HG03066 (cell line): Measurements from ENCODE around the gene TMEM175.
"Not testable (repeated sequence)": the region's sequence is repeated elsewhere in the genome, so short reads cannot be mapped to it uniquely, and the experiment has no call there.

Source experiments
- ATAC-seq: cut with Tn5 transposase; IDR thresholded peaks from one replicate; pipeline ENCODE4 v1.9.1; 2021; ENCODE audit warnings: low read depth; ENCODE audit not compliant: unreplicated experiment

TMEM175 gene

GRCh38 chr4:987624-988513 is 55.6 kb downstream of the TMEM175 start:
- ATAC-seq = no peak

DNA sequence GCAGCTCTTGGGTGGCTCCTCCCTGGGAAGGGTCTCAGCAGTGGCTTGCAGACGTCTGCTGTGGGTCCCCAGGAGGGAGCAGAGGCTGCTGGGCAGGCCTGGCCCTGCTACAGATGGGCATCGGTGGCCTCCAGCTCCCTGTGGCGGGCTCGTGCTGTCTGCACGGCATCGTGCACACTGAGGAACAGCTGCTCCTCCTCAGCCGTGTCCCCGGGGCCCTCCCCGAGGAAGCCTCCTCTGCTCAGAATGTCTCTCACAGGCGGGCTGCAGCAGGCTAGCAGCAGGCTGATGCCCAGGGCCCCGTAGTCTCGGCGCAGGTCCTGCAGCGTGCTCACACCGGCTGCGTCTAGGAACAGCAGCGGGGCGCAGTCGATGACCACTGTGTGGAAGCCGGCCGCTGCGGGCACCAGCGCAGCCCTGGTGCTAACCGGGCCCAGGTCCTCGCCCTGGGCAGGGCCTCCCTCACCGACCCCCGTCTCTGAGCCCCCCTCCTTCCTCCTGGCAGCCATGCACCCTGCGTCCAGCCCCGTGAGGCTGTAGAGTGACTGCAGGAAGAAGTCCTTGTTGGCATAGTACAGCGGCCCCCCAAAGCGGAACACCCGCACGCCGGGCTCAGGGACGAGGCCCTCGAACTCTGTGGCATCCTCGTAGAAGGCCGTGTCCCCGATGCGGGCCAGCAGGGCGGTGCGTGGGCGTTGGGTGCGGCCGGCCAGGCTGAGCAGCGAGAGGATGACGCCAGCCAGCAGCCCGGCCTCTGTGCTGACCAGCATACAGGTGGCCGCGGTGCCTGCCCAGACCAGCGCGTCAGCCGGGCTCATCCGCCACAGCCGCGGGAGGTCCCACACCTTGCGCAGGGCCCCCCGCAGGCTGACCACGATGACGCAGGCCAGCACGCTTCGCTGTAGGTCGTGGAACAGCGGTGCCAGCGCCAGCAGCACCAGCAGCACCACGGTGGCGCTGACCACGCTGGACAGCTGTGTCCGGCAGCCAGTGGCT is 56.8 kb downstream of the TMEM175 start:
- no peak for ATAC-seq

- no peak for ATAC-seq
These were observed 57.6 kb downstream of the TMEM175 start for GRCh38 chr4:989722-990471.

DNA sequence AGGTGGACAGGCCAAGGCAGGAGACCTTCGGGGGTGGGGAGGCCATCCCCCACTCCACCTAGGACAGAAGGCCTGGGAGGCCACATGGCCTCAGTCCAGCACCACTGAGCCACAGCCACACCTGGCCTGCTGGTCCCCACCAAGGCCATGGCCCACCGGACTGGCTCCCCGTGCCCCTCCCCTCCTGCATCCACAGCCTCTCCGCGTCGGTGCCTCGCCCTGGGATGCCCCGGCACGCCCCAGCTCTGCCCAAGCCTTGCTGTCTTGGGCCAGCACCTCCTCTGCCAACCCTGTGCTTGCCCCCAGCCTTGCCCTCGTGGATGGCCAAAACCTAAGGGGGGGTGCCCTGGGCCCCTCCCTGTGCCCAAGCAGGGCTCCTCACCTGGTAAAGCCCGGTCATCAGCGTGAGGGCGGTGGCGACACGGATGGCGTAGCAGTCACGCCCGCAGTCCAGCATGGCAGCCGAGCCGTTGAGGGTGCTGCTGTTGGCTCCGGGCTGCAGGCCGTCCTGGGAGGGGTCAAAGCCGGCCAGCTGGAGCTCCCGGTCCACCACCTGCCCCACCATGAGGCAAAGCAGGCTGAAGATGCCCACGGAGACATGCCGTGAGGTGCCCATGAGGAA is 58.6 kb downstream of the TMEM175 start:
- ATAC-seq = no peak

- ATAC-seq = no peak
These were observed 59.4 kb downstream of the TMEM175 start for GRCh38 chr4:991451-992296.

DNA sequence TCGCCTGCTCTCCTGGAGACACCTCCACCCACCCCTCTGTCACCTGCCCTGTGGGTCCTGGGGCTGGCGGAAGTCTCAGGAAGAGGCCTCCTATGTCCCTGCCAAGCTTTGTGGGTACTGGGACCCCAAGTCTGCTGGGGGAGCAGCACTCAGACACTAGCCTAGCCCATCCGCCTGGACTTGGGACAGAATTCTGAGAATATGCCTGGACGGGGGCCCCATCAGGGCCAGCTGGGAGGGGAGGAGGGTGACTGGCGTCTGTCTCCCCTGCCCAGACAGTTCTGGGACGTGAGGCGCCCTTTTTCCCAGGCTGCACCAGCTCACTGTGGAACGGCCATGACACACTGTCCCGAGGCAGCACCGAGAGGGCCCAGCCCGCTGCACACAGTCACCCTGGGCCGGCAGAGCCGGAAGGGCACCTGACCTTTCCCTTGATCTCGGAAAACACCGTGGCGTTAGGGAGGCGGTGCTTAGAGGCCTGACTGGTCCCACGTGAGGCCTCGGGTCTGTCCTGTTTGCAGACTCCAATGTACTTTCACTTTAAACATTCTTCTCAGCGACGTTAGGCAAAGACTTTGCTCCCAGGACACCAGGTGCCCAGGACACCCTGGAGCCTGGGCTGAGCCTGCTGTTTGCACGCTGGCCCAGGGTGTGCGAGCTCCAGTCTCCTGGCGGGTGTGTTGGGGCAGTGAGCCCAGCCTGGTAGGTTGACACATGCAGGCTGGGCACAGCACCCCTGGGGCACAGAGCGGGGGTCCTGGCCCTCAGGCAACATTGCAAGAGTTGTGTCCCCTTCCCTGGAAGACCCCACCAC is 60.2 kb downstream of the TMEM175 start:
- ATAC-seq = no peak

- ATAC-seq = no peak
These were observed 61.1 kb downstream of the TMEM175 start, which contains the start of gene SLC26A1 for GRCh38 chr4:993111-994029. Gene SLC26A1, minus strand, starts transcription at chr4:993404. Its CDS starts 1,701 bp downstream, at chr4:991703.

DNA sequence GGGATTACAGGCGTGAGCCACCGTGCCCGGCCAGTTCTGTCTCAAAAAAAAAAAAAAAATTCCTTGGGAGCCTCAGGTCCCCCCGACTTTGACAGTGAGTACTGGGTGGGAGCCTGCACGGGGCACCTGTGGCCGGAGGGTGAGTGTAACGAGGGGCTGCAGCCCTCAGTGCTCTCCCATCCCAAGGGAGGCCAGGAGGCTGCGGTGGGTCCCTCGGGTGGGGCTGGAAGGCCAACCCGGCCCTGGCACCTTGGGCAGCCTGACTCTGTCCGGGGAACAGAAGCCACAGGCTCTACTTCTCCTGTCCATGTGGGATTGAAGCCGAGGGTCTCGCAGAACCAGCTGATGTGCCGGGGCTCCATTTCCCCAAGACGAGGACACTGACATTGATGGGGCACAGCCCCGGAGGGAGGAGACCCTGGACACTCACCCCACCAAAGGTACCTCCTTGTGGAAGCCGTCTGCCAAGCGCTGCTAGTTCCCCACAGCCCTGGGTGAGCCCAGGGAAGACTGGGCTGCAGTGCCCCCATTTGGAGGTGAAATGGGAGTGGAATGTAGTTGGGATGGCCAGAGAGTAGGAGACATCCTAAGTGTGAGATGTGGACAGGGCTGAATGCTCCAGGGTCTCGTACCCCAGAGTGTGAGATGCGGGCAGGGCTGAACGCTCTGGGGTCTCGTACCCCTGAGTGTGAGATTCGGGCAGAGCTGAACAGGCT is 63.2 kb downstream of the TMEM175 start:
- no peak for ATAC-seq

- ATAC-seq = no peak
These were observed 64.1 kb downstream of the TMEM175 start for GRCh38 chr4:996030-996996.

- no peak for ATAC-seq
These were observed 64.7 kb downstream of the TMEM175 start for GRCh38 chr4:996997-997374.

- no peak for ATAC-seq
These were observed 65.3 kb downstream of the TMEM175 start for GRCh38 chr4:997375-998071.

GRCh38 chr4:998096-998691 is 65.9 kb downstream of the TMEM175 start:
- ATAC-seq = no peak

- not testable (repeated sequence) for ATAC-seq
These were observed 67.1 kb downstream of the TMEM175 start for GRCh38 chr4:999240-999863.

GRCh38 chr4:999882-1000425 is 67.7 kb downstream of the TMEM175 start:
- ATAC-seq = no peak
